Non-pigmented ciliary epithelial cell (primary cell): ENCODE data around the gene SGMS1.
"Not testable (repeated sequence)": the region's sequence is repeated elsewhere in the genome, so short reads cannot be mapped to it uniquely, and the experiment has no call there.

Source experiments
- DNase-seq: peaks from one replicate; pipeline ENCODE4 v3.0.0-alpha.2; 2010; ENCODE audit warnings: low read depth

SGMS1 gene

GRCh38 chr10:50508315-50509051 is 115.3 kb downstream of the SGMS1 start:
- no peak for DNase-seq

DNA sequence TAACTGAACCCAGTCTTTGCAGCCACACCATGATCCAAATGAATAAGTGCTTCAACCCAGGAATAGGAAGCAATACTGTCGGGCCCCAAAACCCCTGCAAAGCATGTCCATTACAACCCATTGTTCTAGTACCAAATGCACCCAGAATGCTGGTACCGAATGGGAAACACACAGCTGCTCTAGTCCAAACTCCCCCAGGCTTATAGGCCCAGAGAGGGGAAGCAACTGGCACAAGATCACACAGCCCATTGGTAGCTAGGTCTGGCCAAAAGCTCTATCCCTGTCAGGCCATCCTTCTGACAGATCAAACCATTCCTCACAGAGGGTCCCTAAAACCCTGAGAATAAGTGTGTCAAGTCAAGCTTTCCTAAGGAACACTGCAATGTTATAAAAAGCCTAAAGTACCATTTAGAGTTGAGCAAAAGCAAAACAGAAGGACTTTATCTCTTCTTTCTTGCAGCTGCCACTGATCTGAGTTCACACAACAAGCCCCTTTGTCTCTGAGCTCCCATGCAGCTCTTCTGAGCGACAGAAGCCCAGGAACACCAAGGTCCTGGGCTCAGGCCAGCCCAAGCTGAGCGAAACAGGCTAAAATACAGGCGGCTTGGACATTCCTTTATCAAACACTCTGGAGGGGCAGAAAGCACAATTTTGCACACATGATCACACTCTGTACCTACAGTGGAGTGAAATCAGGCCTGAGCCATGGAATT is 116.7 kb downstream of the SGMS1 start:
- no peak for DNase-seq

- no peak for DNase-seq
Measured at GRCh38 chr10:50504389-50504788, 119.4 kb downstream of the SGMS1 start.

GRCh38 chr10:50503661-50504320 is 120.0 kb downstream of the SGMS1 start:
- DNase-seq = no peak

DNA sequence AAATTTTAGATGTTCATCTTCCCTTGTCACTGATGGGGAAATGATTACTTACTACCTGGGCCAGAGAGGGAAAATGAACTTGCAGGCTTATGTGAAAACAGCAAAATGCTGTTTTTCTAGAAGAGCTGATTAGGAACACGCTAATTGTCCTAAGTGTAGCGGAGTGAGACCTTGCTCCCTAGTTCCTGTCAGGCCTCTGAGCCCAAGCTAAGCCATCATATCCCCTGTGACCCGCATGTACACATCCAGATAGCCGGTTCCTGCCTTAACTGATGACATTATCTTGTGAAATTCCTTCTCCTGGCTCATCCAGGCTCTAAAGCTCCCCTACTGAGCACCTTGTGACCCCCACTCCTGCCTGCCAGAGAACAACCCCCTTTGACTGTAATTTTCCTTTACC is 120.6 kb downstream of the SGMS1 start:
- not testable (repeated sequence) for DNase-seq

DNA sequence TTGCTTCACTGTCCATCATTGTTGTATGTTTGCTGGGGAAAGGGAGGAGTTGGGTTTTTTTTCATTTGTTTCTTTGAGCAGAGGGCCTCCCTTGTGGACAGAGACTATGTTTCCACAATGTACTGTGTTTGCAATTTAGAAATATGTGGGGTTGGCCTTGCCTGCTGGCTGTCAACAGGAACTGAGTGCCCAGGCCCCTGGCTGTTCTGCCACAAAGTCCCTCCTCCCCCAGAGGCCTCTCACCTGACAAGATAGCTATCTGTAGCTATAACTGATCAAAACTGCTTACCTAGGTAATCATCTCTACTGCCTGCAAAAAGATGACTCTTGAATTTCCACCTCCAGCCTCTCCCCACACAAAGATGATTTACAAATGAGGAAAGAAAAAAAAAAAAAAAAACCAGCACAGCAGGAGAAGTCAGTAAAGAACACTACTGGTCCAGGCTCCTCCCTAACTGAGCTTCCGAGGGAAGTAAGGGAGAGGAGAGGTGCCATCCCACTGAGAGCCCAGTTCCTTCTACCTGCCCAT is 121.8 kb downstream of the SGMS1 start:
- no peak for DNase-seq

GRCh38 chr10:50501478-50501877 is 122.3 kb downstream of the SGMS1 start:
- DNase-seq = no peak

- DNase-seq = no peak
Measured at GRCh38 chr10:50498465-50498864, 125.3 kb downstream of the SGMS1 start.

- DNase-seq = peak; percentile 71
Measured at GRCh38 chr10:50497758-50498157, 126.0 kb downstream of the SGMS1 start.

- no peak for DNase-seq
Measured at GRCh38 chr10:50496228-50496627, 127.5 kb downstream of the SGMS1 start.

DNA sequence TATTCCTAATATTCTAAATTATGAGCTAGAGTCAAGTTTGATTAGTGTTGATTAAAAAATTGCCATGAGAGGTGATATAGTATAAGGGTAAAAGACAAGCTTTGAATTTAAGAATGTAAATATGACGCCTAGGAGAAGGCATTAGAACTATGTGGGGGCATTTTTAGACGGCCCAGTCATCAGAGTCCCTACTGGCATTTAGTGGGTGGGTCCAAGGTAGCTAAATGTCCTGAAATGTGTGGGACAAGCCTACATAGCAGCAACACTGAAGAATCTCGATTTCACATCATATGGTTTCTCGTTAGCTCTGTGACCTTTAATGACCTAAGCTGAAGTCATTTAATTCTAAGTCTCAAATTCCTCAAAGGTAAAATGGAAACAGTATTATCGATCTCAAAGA is 133.5 kb downstream of the SGMS1 start:
- DNase-seq = no peak

DNA sequence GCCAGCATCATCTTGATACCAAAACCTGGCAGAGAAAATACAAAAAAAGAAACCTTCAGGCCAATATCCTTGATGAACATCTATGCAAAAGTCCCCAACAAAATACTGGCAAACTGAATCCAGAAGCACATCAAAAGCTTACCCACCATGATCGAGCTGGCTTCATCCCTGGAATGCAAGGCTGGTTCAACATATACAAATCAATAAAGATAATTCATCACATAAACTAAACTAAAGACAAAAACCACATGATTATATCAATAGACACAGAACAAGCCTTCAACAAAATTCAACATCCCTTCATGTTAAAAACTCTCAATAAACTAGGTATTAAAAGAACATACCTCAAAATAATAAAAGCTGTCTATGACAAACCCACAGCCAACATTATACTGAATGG is 139.2 kb downstream of the SGMS1 start:
- DNase-seq = not testable (repeated sequence)

GRCh38 chr10:50480054-50481007 is 143.4 kb downstream of the SGMS1 start:
- no peak for DNase-seq

DNA sequence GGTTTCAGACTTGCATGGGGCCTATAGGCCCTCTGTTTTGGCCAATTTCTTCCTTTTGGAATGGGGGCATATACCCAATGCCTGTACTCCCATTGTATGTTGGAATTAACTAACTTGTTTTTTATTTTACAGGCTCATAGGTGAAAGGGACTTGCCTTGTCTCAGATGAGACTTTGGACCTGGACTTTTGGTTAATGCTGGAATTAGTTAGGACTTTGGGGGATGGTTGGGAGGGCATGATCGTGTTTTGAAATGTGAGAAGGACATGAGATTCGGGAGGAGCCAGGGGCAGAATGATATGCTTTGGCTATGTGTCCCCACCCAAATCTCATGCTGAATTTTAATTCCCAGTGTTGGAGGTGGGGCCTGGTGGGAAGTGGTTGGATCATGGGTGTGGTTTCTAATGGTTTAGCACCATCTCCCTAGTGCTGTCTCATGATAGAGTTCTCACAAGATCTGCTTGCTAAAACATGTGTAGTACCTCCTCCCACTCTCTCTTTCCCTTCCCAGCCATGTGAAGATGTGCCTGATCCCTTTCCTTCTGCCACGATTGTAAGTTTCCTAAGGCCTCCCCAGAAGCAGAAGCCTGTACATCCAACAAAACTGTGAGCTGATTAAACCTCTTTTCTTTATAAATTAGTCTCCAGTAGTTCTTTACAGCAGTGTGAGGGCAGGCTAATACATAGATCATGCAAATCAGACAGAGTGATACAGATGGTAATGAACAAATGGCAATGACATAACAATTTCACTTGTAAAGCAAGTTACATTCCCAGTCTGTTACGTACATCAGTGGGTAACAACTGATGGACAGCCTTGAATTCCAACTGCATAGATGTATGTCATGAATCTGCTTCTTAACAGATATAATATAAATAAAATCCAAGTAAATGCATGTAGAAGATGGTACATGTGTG is 146.2 kb downstream of the SGMS1 start:
- no peak for DNase-seq

DNA sequence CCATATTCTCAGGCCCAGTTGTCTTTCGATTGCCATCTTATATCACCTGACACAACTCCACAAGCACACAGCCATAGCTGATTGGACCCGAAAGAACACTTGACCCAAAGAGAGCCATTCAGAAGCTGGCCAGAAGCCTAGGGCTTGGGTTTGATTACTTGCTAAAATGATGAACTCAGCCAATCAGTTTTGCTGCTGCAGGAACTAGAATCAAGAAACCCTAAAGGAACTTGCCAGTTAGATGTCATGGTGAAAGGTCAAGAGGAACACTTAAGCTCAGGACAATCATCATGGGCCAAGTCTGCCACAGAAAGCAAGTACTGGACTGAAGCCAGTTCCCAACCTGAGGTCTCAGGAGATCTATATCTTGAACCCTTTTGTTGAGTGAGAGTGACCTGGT is 150.0 kb downstream of the SGMS1 start:
- no peak for DNase-seq

DNA sequence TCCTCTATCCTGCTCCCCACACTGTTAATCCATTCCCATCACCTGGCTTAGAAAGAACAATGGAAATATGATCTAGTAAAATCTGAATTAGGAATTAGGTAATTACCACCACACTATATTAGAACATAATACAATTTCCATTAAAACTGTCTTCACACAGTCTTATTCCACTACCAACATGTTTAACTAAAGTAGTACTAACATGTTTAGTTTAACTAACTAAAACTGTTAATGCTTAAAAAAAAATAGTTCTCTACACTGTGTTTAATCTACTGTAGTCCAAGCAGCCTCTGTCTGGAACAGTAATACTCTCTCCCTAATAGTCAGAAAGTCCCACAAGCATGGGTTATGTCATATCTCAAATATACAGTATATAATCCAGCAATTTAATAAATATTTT is 150.8 kb downstream of the SGMS1 start:
- DNase-seq = no peak

DNA sequence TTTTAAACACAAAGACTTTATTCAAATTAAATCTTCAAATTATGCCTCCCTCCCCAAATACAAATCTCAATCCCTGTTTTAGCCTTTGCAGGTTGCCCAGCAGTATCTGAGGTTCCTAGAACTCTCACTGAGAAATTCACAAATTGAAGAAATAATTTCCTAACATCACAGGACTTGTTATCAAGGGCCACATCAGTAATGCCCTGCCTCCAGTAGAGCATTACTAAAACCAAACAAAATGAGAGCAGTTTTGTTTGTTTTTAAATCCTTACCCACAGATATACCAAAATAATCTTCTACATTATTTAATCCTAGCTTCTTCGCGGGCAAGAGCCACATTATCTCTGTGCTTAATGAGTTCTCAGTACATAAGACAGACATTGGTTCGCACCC is 152.2 kb downstream of the SGMS1 start:
- no peak for DNase-seq

- DNase-seq = no peak
Measured at GRCh38 chr10:50470798-50471582, 152.8 kb downstream of the SGMS1 start.

GRCh38 chr10:50470345-50470744 is 153.4 kb downstream of the SGMS1 start:
- DNase-seq = no peak

GRCh38 chr10:50469778-50470193 is 154.0 kb downstream of the SGMS1 start:
- no peak for DNase-seq
